Measurements from ENCODE around the gene CNPY3. TPM values are rescaled to one million over a fixed set of nuclear protein-coding genes. Genes with fewer than 3 reads are reported as not detected.
"Not testable (repeated sequence)": the region's sequence is repeated elsewhere in the genome, so short reads cannot be mapped to it uniquely, and the experiment has no call there.

Gene CNPY3
- total RNA-seq (10 to 100 TPM; 40.4 to 46.7 TPM), polyA plus RNA-seq (ENCODE audit: insufficient read depth, low read depth, low replicate concordance) (74.8 TPM)
- long read RNA-seq, donor 1, transcript CNPY3-201 (6 exons, 1,704 nt) = major isoform, 49 of 54 reads
- long read RNA-seq, donor 1, partial matches to known transcripts = 5 of 54 reads
- long read RNA-seq, donor 1, other reads (novel, unspliced or antisense) = 0 of 54 reads
- long read RNA-seq, donor 2, transcript CNPY3-201 (6 exons, 1,704 nt) = major isoform, 31 of 31 reads
- long read RNA-seq, donor 2, partial matches to known transcripts = 0 of 31 reads
- long read RNA-seq, donor 2, other reads (novel, unspliced or antisense) = 0 of 31 reads

DNA sequence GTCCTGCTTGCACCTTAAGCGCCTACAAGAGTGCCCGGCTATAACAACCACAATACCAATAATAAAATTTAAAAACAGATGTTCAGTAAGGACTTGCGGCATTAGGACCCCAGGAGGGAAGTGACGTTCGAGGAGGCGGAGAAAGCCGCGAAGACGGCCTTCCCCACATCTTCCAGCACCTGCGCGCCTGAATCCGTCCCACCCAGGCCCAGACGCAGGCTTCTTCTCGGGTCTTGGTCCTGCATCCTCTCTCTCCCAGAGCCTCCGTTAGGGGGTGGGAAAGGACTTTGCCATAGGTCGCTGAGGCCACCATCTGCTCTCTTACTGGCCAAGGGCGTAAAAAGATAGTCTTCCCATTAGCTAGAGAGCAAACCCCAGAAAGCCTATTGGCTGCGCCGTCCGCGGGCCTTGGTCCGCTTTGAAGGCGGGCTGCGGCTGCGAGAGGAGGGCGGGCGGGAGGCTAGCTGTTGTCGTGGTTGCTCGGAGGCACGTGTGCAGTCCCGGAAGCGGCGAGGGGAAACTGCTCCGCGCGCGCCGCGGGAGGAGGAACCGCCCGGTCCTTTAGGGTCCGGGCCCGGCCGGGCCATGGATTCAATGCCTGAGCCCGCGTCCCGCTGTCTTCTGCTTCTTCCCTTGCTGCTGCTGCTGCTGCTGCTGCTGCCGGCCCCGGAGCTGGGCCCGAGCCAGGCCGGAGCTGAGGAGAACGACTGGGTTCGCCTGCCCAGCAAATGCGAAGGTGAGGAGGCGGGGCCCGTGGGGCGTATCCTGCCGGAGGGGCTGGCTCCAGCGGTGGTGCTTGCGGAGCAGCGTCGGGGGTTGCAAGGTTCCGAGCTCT is at the start of gene CNPY3:
Gene CNPY3, plus strand, starts transcription at position 495 of the 835 bp plus-strand sequence. Its CDS starts 91 bp downstream, at position 586.
- 0 to 1% methylated on average over 26 to 62 of the region's 63 CpGs for WGBS, 2 donors
- H3K27me3 ChIP-seq = no peaks in the 10 kb centered on the region
- intact Hi-C loops (cut with DNase I; ENCODE audit: low total_unique reads) = no loop called here
- peak within 1 kb of the TSS; percentile 81 to 91 for H3K4me3 ChIP-seq
- peak within 1 kb of the TSS; percentile 82 to 87 for H3K27ac ChIP-seq
- H3K9me3 ChIP-seq = no peaks in the 10 kb centered on the region
- peaks cover 23% of the 10 kb centered on the region for H3K4me1 ChIP-seq
- TF ChIP-seq, protein P1, sequence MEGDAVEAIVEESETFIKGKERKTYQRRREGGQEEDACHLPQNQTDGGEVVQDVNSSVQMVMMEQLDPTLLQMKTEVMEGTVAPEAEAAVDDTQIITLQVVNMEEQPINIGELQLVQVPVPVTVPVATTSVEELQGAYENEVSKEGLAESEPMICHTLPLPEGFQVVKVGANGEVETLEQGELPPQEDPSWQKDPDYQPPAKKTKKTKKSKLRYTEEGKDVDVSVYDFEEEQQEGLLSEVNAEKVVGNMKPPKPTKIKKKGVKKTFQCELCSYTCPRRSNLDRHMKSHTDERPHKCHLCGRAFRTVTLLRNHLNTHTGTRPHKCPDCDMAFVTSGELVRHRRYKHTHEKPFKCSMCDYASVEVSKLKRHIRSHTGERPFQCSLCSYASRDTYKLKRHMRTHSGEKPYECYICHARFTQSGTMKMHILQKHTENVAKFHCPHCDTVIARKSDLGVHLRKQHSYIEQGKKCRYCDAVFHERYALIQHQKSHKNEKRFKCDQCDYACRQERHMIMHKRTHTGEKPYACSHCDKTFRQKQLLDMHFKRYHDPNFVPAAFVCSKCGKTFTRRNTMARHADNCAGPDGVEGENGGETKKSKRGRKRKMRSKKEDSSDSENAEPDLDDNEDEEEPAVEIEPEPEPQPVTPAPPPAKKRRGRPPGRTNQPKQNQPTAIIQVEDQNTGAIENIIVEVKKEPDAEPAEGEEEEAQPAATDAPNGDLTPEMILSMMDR (IDR thresholded peaks at IDR 0.05) = no peak
- TF ChIP-seq POLR2A (IDR thresholded peaks at IDR 0.05) = no peak
- DNase-seq = peak; percentile 96
- no peaks in the 10 kb centered on the region for H3K36me3 ChIP-seq (ENCODE audit: low read depth, missing control alignments)

DNA sequence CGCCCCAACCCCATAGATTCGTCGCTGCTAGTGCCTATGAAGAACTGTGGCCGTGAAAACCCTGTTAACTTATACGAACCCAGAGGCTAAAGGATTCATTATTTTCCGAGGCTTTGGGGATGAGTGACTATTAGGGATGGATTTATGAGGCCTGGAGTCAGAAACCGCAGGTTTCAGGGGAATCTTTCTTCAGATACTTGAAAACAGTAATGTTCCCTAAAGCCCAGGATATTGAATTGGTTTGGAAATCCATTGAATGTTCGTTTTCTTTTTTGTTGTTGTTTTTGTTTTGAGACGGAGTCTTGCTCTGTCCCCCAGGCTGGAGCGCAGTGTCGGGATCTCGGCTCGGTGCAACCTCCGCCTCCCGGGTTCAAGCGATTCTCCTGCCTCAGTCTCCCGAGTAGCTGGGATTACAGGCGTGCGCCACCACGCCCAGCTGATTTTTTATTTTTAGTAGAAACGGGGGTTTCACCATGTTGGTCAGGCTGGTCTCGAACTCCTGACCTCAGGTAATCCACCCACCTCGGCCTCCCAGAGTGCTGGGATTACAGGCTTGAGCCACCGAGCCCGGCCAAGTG is 49.0 kb upstream of the CNPY3 start:
- H3K9me3 ChIP-seq; H3K27me3 ChIP-seq; H3K36me3 ChIP-seq (ENCODE audit: low read depth, missing control alignments); DNase-seq; intact Hi-C loops (cut with DNase I; ENCODE audit: low total_unique reads): not testable (repeated sequence)
- peaks cover 16% of the 10 kb centered on the region for H3K4me1 ChIP-seq
- WGBS, 2 donors = 6 to 7% methylated on average over 25 of the region's 25 CpGs
- H3K27ac ChIP-seq = peak overlapping the region; percentile 79 to 98
- H3K4me3 ChIP-seq = peak overlapping the region; percentile 75 to 83

DNA sequence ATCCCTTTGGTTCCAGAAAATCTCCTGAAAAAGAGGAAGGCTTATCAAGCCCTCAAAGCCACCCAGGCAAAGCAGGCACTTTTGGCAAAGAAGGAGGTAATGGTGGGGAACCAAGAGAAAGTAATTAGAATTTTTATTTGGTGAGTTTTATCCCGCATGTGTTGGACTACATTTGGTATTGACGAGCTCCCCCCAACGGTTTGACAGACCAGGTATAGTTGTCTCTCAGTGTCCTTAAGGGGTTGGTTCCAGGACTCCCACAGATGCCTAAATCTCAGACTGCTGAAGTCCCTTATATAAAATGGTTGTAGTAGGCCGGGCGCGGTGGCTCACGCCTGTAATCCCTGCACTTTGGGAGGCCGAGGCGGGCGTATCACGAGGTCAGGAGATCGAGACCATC is 48.4 kb upstream of the CNPY3 start:
- intact Hi-C loops (cut with DNase I; ENCODE audit: low total_unique reads); H3K27ac ChIP-seq; DNase-seq; H3K9me3 ChIP-seq; H3K27me3 ChIP-seq; H3K36me3 ChIP-seq (ENCODE audit: low read depth, missing control alignments): not testable (repeated sequence)
- 65 to 80% methylated on average over 12 of the region's 12 CpGs for WGBS, 2 donors
- peaks cover 16% of the 10 kb centered on the region for H3K4me1 ChIP-seq
- peak overlapping the region; percentile 75 to 83 for H3K4me3 ChIP-seq

DNA sequence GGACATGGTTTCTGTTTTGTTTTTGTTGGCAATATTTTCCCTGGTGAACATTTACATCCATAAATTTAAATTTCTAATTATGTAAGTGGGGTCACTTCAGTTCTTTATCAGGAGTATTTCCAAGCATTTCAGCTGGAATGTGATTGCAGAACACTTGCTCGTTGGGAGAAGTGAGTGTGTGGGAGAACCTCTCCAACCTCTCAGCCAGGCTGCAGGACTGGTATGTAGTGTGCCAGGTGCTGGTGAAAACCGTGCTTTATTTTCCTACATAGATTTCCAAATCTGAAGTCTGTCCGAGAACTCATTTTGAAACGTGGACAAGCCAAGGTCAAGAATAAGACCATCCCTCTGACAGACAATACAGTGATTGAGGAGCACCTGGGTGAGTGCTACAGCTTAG is 43.6 kb upstream of the CNPY3 start:
- intact Hi-C loops (cut with DNase I; ENCODE audit: low total_unique reads) = no loop called here
- no peak overlapping the region for H3K27ac ChIP-seq
- peaks cover 7% of the 10 kb centered on the region for H3K4me1 ChIP-seq
- H3K4me3 ChIP-seq = no peak overlapping the region
- no peaks in the 10 kb centered on the region for H3K9me3 ChIP-seq
- 51 to 70% methylated on average over 4 of the region's 4 CpGs for whole genome bisulfite sequencing, 2 donors
- TF ChIP-seq POLR2A (IDR thresholded peaks at IDR 0.05) = no peak
- H3K27me3 ChIP-seq = no peaks in the 10 kb centered on the region
- no peaks in the 10 kb centered on the region for H3K36me3 ChIP-seq (ENCODE audit: low read depth, missing control alignments)
- DNase-seq = no peak

DNA sequence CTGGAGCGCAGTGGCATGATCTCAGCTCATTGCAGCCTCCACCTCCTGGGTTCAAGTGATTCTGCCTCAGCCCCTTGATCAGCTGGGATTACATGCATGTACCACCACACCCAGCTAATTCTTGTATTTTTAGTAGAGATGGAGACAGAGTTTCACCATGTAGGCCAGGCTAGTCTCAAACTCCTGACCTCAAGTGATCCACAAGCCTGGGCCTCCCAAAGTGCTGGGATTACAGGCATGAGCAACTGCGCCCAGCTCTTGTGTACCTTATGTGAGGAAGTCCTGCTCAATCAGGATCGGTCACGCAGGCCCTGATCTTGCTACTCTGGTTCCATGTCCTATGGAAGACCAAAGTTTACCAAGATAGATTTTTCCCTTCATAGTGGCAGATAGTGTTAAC is 41.1 kb upstream of the CNPY3 start:
- WGBS, 2 donors = 92 to 94% methylated on average over 4 of the region's 4 CpGs
- H3K4me3 ChIP-seq; DNase-seq; H3K9me3 ChIP-seq; H3K36me3 ChIP-seq (ENCODE audit: low read depth, missing control alignments); intact Hi-C loops (cut with DNase I; ENCODE audit: low total_unique reads); H3K27ac ChIP-seq; H3K27me3 ChIP-seq: not testable (repeated sequence)
- peaks cover 10% of the 10 kb centered on the region for H3K4me1 ChIP-seq

DNA sequence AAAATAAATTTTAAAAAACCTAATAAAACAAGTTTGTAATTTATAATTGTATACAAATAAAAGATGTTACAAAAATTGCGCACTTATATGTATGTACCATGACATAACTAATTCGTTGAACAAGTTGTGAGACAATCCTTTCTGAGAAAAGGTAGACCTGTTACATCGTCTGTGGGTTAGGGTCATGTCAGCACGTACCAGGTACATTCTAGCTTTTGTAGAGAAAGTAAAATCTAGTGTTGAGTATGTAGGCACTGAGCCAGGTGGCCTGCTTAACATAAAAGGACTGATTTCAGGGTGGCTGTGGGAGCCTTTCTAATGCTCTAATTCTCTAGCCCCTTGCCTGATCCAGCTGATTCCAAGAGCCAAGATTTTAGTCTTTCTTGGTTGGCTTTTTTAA is 39.5 kb upstream of the CNPY3 start:
- DNase-seq = no peak
- H3K27me3 ChIP-seq = no peaks in the 10 kb centered on the region
- peak overlapping the region; percentile 68 to 83 for H3K4me3 ChIP-seq
- peaks cover 21% of the 10 kb centered on the region for H3K4me1 ChIP-seq
- peak overlapping the region in 1 of 2 donors; percentile 78 for H3K27ac ChIP-seq
- intact Hi-C loops (cut with DNase I; ENCODE audit: low total_unique reads) = no loop called here
- no peak for TF ChIP-seq POLR2A (IDR thresholded peaks at IDR 0.05)
- TF ChIP-seq, protein P1 (IDR thresholded peaks at IDR 0.05) = no peak
- WGBS, 2 donors = 43 to 46% methylated on average over 4 of the region's 4 CpGs
- H3K9me3 ChIP-seq = no peaks in the 10 kb centered on the region
- no peaks in the 10 kb centered on the region for H3K36me3 ChIP-seq (ENCODE audit: low read depth, missing control alignments)

Data from testis (tissue), 5 donors.